GM19395 (cell line): ENCODE measurements around the gene THSD1.
"Not testable (repeated sequence)": the region's sequence is repeated elsewhere in the genome, so short reads cannot be mapped to it uniquely, and the experiment has no call there.

ENCODE experiments used
- ATAC-seq: cut with Tn5 transposase; IDR thresholded peaks from one replicate; pipeline ENCODE4 v1.9.1; 2021; ENCODE audit warnings: mild to moderate bottlenecking, moderate library complexity; ENCODE audit not compliant: unreplicated experiment

Gene THSD1

GRCh38 chr13:52408071-52408658 is 2.2 kb upstream of the THSD1 start:
- ATAC-seq, result not testable (repeated sequence)

- not testable (repeated sequence) for ATAC-seq
Observed at GRCh38 chr13:52407436-52407835, 1.5 kb upstream of the THSD1 start.

- no peak for ATAC-seq
Observed at GRCh38 chr13:52406629-52407028, 657 bp upstream of the THSD1 start.

- ATAC-seq, result no peak
Observed at GRCh38 chr13:52405369-52405766, 604 bp downstream of the THSD1 start.

- ATAC-seq, result no peak
Observed at GRCh38 chr13:52399708-52400107, 6.3 kb downstream of the THSD1 start.

GRCh38 chr13:52399046-52399445 is 6.9 kb downstream of the THSD1 start:
- ATAC-seq, result no peak

- no peak for ATAC-seq
Observed at GRCh38 chr13:52395704-52396103, 10.3 kb downstream of the THSD1 start.

- ATAC-seq, result no peak
Observed at GRCh38 chr13:52394586-52394985, 11.4 kb downstream of the THSD1 start.

GRCh38 chr13:52393572-52394357 is 12.2 kb downstream of the THSD1 start:
- no peak for ATAC-seq

- ATAC-seq, result no peak
Observed at GRCh38 chr13:52387721-52388120, 18.3 kb downstream of the THSD1 start.

GRCh38 chr13:52385870-52386269 is 20.1 kb downstream of the THSD1 start:
- ATAC-seq, result no peak

GRCh38 chr13:52383366-52383765 is 22.6 kb downstream of the THSD1 start:
- ATAC-seq, result no peak

- no peak for ATAC-seq
Observed at GRCh38 chr13:52378312-52378711, 27.7 kb downstream of the THSD1 start.

GRCh38 chr13:52377898-52378297 is 28.1 kb downstream of the THSD1 start:
- ATAC-seq, result no peak

- no peak for ATAC-seq
Observed at GRCh38 chr13:52374873-52375411, 31.0 kb downstream of the THSD1 start.

- no peak for ATAC-seq
Observed at GRCh38 chr13:52374389-52374788, 31.6 kb downstream of the THSD1 start.

- not testable (repeated sequence) for ATAC-seq
Observed at GRCh38 chr13:52373277-52373676, 32.7 kb downstream of the THSD1 start.

- no peak for ATAC-seq
Observed at GRCh38 chr13:52371736-52372247, 34.2 kb downstream of the THSD1 start.

- no peak for ATAC-seq
Observed at GRCh38 chr13:52366291-52366690, 39.7 kb downstream of the THSD1 start.

- not testable (repeated sequence) for ATAC-seq
Observed at GRCh38 chr13:52362169-52362887, 43.6 kb downstream of the THSD1 start.

GRCh38 chr13:52361225-52361624 is 44.7 kb downstream of the THSD1 start:
- ATAC-seq, result no peak
